GM12878 (cell line): ENCODE results near the gene UST. TPM values are rescaled to one million over a fixed set of nuclear protein-coding genes. Genes with fewer than 3 reads are reported as not detected.

Source experiments
- ATAC-seq: fragments of 200-7000 bp; cut with Tn5 transposase; 3 replicates; pipeline ENCODE4 v1.9.1; 2020; ENCODE audit warnings: mild to moderate bottlenecking, moderate library complexity
- BruUV-seq: library from RNA; stranded (reverse); fragments of 400-500 nt; replicated peaks from 2 replicates; lab custom pipeline; 2021; lab: Mats Ljungman, UMichigan
- CTCF ChIA-PET: fragments of 300-600 bp; sonication (Branson Sonifier 250); formaldehyde crosslinking; extraction: SDS; loops from one replicate; lab custom pipeline; 2021; ENCODE audit warnings: inconsistent platforms; lab: Yijun Ruan, JAX
- POLR2A ChIA-PET: fragments of 350-600 bp; formaldehyde crosslinking; extraction: SDS; loops from one replicate; lab custom pipeline; 2021; ENCODE audit warnings: inconsistent platforms; lab: Charles Lee
- RAD21 ChIA-PET: fragments of 300-600 bp; sonication (Branson Sonifier 250); formaldehyde crosslinking; loops from one replicate; lab custom pipeline; 2023; ENCODE audit warnings: antibody characterized with exemption; ENCODE audit not compliant: unreplicated experiment; lab: Charles Lee
- SMC1A ChIA-PET: fragments of 300-600 bp; sonication (Branson Sonifier 250); formaldehyde crosslinking; loops from one replicate; lab custom pipeline; 2023; ENCODE audit not compliant: unreplicated experiment, uncharacterized antibody; lab: Charles Lee
- DNase-seq: peaks from one replicate; pipeline ENCODE4 v3.0.0-alpha.2; 2011; ENCODE audit warnings: low read depth, low spot score
- FAIRE-seq: peaks from 3 replicates; lab custom pipeline; 2011; peaks lifted over from hg19 to GRCh38; lab: Jason Lieb, UNC
- H2AFZ ChIP-seq: 2 replicates; pipeline ENCODE4 v1.6.0; 2011; ENCODE audit warnings: low read depth, low read length, control low read depth; ENCODE audit not compliant: control insufficient read depth
- H3K27ac ChIP-seq: 2 replicates; pipeline ENCODE4 v1.5.1; 2011; ENCODE audit warnings: control low read depth; ENCODE audit not compliant: control insufficient read depth, insufficient read depth
- H3K27me3 ChIP-seq, 2 experiments: replicated peaks in 1 of 2; 2 replicates each; pipeline versions ENCODE4 v1.6.0 to v1.6.1; 2011; ENCODE audit warnings: low read length in 1 of 2; ENCODE audit not compliant: control insufficient read depth in 2 of 2, insufficient read depth in 2 of 2
- H3K36me3 ChIP-seq, 2 experiments: 2 replicates each; pipeline ENCODE4 v1.5.1; 2011; ENCODE audit warnings: low read length in 1 of 2; ENCODE audit not compliant: control insufficient read depth in 2 of 2, insufficient read depth in 2 of 2
- H3K4me1 ChIP-seq: 2 replicates; pipeline ENCODE4 v1.6.1; 2011; ENCODE audit warnings: mild to moderate bottlenecking, low read length, moderate library complexity, mixed read lengths; ENCODE audit not compliant: control insufficient read depth, insufficient read depth
- H3K4me2 ChIP-seq: 2 replicates; pipeline ENCODE4 v1.6.0; 2011; ENCODE audit warnings: control low read depth; ENCODE audit not compliant: control insufficient read depth, insufficient read depth
- H3K4me3 ChIP-seq: fragments of 200-600 bp; sonication (generic); 2 replicates; pipeline ENCODE4 v1.5.1; 2016
- H3K79me2 ChIP-seq: 2 replicates; pipeline ENCODE4 v1.6.0; 2011; ENCODE audit warnings: low read length; ENCODE audit not compliant: control insufficient read depth, insufficient read depth
- H3K9ac ChIP-seq: 2 replicates; pipeline ENCODE4 v1.8.0; 2011; ENCODE audit warnings: low read length, control low read depth, mixed read lengths; ENCODE audit not compliant: control insufficient read depth, insufficient read depth
- H3K9me3 ChIP-seq: replicated peaks from 3 replicates; pipeline ENCODE4 v1.5.1; 2011; ENCODE audit warnings: mild to moderate bottlenecking, low read length; ENCODE audit not compliant: control insufficient read depth, insufficient read depth
- H4K20me1 ChIP-seq: 2 replicates; pipeline ENCODE4 v1.6.0; 2011; ENCODE audit not compliant: control insufficient read depth, insufficient read depth
- BACH1 ChIP-seq: fragments of 450-650 bp; IDR thresholded peaks from 2 replicates; pipeline ENCODE4 v1.6.1; 2017; ENCODE audit warnings: mild to moderate bottlenecking, borderline replicate concordance
- CHD1 ChIP-seq: IDR thresholded peaks from 2 replicates; pipeline ENCODE4 v1.6.1; 2012; ENCODE audit warnings: low read depth, low read length, improper control_type of control experiment
- E2F4 ChIP-seq: IDR thresholded peaks from 2 replicates; pipeline ENCODE4 v1.6.1; 2012; ENCODE audit warnings: low read depth, low read length, improper control_type of control experiment
- FOXM1 ChIP-seq: IDR thresholded peaks from 2 replicates; pipeline ENCODE4 v1.6.1; 2012; ENCODE audit warnings: low read depth, mild to moderate bottlenecking, inconsistent platforms, low read length, moderate library complexity
- POLR2AphosphoS5 ChIP-seq: IDR thresholded peaks from 2 replicates; pipeline ENCODE4 v1.6.1; 2011; ENCODE audit warnings: mild to moderate bottlenecking, low read length, inconsistent platforms
- USF1 ChIP-seq: IDR thresholded peaks from 2 replicates; pipeline ENCODE4 v1.6.1; 2011; ENCODE audit warnings: borderline replicate concordance, low read depth, mild to moderate bottlenecking, moderate library complexity, mixed read lengths, low read length; ENCODE audit not compliant: insufficient read depth; ENCODE audit errors: extremely low read length
- ZBED1 ChIP-seq: IDR thresholded peaks from 2 replicates; pipeline ENCODE4 v1.6.1; 2016; ENCODE audit warnings: borderline replicate concordance
- ZNF274 ChIP-seq: IDR thresholded peaks from one replicate; pipeline ENCODE4 v1.8.0; 2011; ENCODE audit not compliant: insufficient read length, insufficient read depth
- WGBS: methylation state at CpG from one replicate; pipeline ENCODE4 v1.1.6; 2016; ENCODE audit warnings: low lambda C conversion rate; ENCODE audit not compliant: insufficient replicate concordance, insufficient coverage; ENCODE audit errors: missing lambda C conversion rate; 5-methylcytosine and 5-hydroxymethylcytosine counted together
- in situ Hi-C: fragments of 300-500 bp; cut with MboI; formaldehyde crosslinking; loops from 9 replicates; pipeline ENCODE4 v1.14.3; 2018; ENCODE audit warnings: mixed read lengths
- intact Hi-C: fragments of 100-400 bp; cut with micrococcal nuclease; formaldehyde crosslinking; loops from one replicate; pipeline ENCODE4 v1.14.2; 2022; ENCODE audit not compliant: unreplicated experiment
- polyA plus RNA-seq, 11 experiments: library from polyadenylated mRNA; depleted of rRNA in 4 of 11; unstranded in 6 of 11; stranded (reverse) in 5 of 11; fragments of >200 nt; fragmentation: Nextera tagmentation in 4 of 11; fragmentation: Illumina TruSeq in 1 of 11; extraction: Ambion mirVana in 4 of 11; extraction: Trizol in 1 of 11; gene quantifications; 1 replicate in 1 of 11; 2 replicates in 10 of 11; pipeline versions ENCODE4 v1.2.1 to v1.2.3, GENCODE V29; 2011 to 2016; ENCODE audit warnings: inconsistent platforms in 2 of 11, missing spikeins in 2 of 11, low read depth in 1 of 11
- total RNA-seq, 4 experiments: library from RNA; depleted of rRNA in 3 of 4; stranded (reverse); fragments of >200 nt in 3 of 4; fragmentation: Illumina TruSeq in 1 of 4; extraction: Trizol in 1 of 4; gene quantifications; 2 replicates each; pipeline versions ENCODE4 v1.2.1 to v1.2.3, GENCODE V29; 2013 to 2021

Gene UST
- total and polyA plus RNA-seq, 10 of the 15 experiments (the other 5 are each of a cell fraction or from before 2014, with no cell fraction given), result 0.74 to 43.3 (median 2.2) TPM

DNA sequence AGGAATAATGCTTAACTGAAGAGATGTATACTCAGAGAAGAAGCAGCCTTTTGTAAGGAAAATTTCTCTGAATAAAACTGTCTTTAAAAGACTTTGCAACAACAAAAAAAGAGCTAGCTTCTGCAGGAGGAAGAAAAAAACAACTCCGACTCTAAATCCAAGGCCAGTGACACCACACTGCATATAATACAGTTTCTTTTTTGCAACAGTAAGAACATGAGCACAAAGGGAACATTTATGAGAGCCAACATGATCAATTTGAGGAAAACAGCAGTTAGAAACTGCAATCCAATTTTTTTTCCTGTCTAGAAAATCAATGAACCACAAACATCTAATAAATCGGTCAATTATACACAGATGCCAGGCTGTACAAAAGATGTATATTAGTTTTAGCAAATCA, 42.9 kb upstream of the UST start:
- intact Hi-C loops, result loop anchor here (5.0 kb wide), 2 partner anchors 127 to 142 kb away; no protein-coding TSS in a partner anchor
- 0 out of 2 replicates have a peak, but pooled peaks cover 3% of the 10 kb centered on the region for H3K4me1 ChIP-seq
- no peak overlapping the region for H3K9ac ChIP-seq
- H3K4me3 ChIP-seq, result no peak overlapping the region
- ChIA-PET CTCF (interaction anchor here (0.5 to 1.4 kb wide), 3 partner anchors 126 to 1067 kb away, joined by 3 to 4 read pairs (median 3); no protein-coding TSS in a partner anchor), SMC1A (interaction anchor here (0.6 to 1.6 kb wide), 4 partner anchors 10 to 126 kb away, joined by 3 to 7 read pairs (median 4); no protein-coding TSS in a partner anchor)
- no peak for ATAC-seq
- TF ChIP-seq FOXM1 (no peak), BACH1 (no peak), E2F4 (no peak), ZBED1 (no peak), POLR2AphosphoS5 (no peak), CHD1 (no peak), ZNF274 (no peak), USF1 (no peak)
- TF ChIP-seq, all 136 proteins: peak for 0
- FAIRE-seq (no peak), DNase-seq (no peak)
- H4K20me1 ChIP-seq, result no peaks in the 10 kb centered on the region
- no peaks in the 10 kb centered on the region for H3K27me3 ChIP-seq
- ChIA-PET POLR2A (no interaction called here), RAD21 (no interaction called here)
- H3K79me2 ChIP-seq, result no peaks in the 10 kb centered on the region
- H3K27ac ChIP-seq, result no peak overlapping the region
- 86% methylated on average over 2 of the region's 2 CpGs for WGBS
- H3K9me3 ChIP-seq, result no peaks in the 10 kb centered on the region; the same call in 1 of the 3 replicates
- BruUV-seq, result no TSS peak
- no peak overlapping the region for H3K4me2 ChIP-seq
- in situ Hi-C loops, result no loop called here
- H3K36me3 ChIP-seq, result no peaks in the 10 kb centered on the region
- no peak overlapping the region for H2AFZ ChIP-seq
